Naive thymus-derived CD8-positive, alpha-beta T cell (primary cell): Measurements from ENCODE around the gene POLE4. TPM values are rescaled to one million over a fixed set of nuclear protein-coding genes. Genes with fewer than 3 reads are reported as not detected.

Experiments used
- ATAC-seq, 2 donors: fragments of 150-1000 bp; cut with Tn5 transposase in 1 of 2; sonication (Bioruptor Pico), chemical (Tn5 transposase) in 1 of 2; 1 replicate in 1 of 2; 2 replicates in 1 of 2; pipeline ENCODE4 v1.10.0; 2021; ENCODE audit warnings: mild to moderate bottlenecking in 2 of 2, moderate library complexity in 2 of 2
- POLR2A ChIA-PET: fragments of 350-600 bp; sonication (Branson Sonifier 250); formaldehyde crosslinking; loops from one replicate; lab custom pipeline; 2021; ENCODE audit warnings: antibody characterized with exemption; lab: Charles Lee
- DNase-seq, 10 donors: peaks; one replicate each; pipeline versions ENCODE4 v3.0.0 to v3.0.0-alpha.2; 2020 to 2022
- H3K27ac Mint-ChIP-seq, 10 donors: one replicate each; pipeline ENCODE4 v1.8.0; 2020 to 2022; ENCODE audit warnings: mild to moderate bottlenecking in 10 of 10, mixed read lengths in 10 of 10, moderate library complexity in 4 of 10, inconsistent platforms in 1 of 10
- H3K27me3 Mint-ChIP-seq, 5 donors: one replicate each; pipeline ENCODE4 v1.8.0; 2021 to 2022; ENCODE audit warnings: mixed read lengths in 5 of 5
- H3K36me3 Mint-ChIP-seq, 3 donors: one replicate each; pipeline ENCODE4 v1.8.0; 2020 to 2022; ENCODE audit warnings: mixed read lengths in 3 of 3, mild to moderate bottlenecking in 2 of 3, inconsistent platforms in 1 of 3
- H3K4me1 Mint-ChIP-seq, 4 donors: one replicate each; pipeline ENCODE4 v1.8.0; 2021 to 2022; ENCODE audit warnings: mixed read lengths in 4 of 4
- H3K4me3 Mint-ChIP-seq, 10 donors: one replicate each; pipeline ENCODE4 v1.8.0; 2020 to 2022; ENCODE audit warnings: mild to moderate bottlenecking in 10 of 10, mixed read lengths in 10 of 10, moderate library complexity in 6 of 10, inconsistent platforms in 1 of 10
- H3K9me3 Mint-ChIP-seq, 9 donors: one replicate each; pipeline ENCODE4 v1.8.0; 2020 to 2022; ENCODE audit warnings: mixed read lengths in 9 of 9, mild to moderate bottlenecking in 3 of 9, inconsistent platforms in 1 of 9, moderate library complexity in 1 of 9
- polyA plus RNA-seq, 3 donors: library from polyadenylated mRNA; unstranded; fragments of 300-500 nt; fragmentation: Illumina TruSeq; gene quantifications; one replicate each; pipeline ENCODE4 v1.2.3, GENCODE V29; 2021
- total RNA-seq, 8 experiments: library from RNA in 2 of 8; stranded (reverse) in 2 of 8; gene quantifications; one replicate each; pipeline ENCODE4 v1.2.3 and lab custom pipeline; 2021 to 2026

The POLE4 gene, protein sequence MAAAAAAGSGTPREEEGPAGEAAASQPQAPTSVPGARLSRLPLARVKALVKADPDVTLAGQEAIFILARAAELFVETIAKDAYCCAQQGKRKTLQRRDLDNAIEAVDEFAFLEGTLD
- total RNA-seq (10 to 100 TPM; 49.0 to 55.7 TPM), polyA plus RNA-seq (100 to 1,000 TPM; 108 to 163 (median 138) TPM), total RNA-seq (lab: John Stamatoyannopoulos, UW) (17.6 to 38.5 (median 19.6) reads per million in 6 experiments)

DNA sequence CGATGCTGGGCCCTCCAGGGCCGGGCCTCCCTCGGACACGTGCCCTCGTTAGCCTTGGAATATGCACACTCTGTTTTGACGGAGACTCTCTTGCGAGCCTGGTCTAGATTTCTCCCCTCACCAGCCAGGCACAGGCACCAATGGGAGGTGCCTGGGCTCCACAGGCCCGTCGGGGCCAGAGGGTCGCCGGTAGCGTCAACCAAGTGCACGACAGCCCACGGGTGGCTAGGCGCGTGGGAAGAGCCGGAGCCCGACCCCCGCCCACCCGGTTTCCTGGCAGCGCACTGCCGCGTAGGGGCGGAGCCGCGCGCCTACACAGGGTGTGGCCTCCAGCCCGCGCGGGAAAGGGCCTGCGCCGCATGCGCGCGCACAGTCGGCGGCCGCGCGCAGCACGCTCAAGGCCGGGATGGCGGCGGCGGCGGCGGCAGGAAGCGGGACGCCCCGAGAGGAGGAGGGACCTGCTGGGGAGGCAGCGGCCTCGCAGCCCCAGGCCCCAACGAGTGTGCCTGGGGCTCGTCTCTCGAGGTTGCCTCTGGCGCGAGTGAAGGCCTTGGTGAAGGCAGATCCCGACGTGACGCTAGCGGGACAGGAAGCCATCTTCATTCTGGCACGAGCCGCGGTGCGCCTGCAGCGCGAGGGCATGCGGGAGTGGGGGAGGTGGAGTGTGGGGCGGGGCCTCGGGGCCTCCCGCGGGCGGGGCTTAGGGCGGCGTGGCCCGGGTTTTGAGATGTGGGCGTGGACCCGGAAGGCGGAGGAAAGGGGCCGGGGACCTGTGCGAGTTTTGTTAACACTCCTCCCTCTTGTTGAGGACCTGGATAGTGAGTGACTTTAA lies at the start of gene POLE4:
TSS of gene POLE4 (plus strand) at position 370 of the 832 bp plus-strand sequence. CDS start at position 407, 37 bp downstream.
- peaks cover 0 to 13% (median 0%) of the 10 kb centered on the region in 9 donors for H3K9me3 Mint-ChIP-seq
- peak within 1 kb of the TSS; percentile 77 to 89 (median 84) for H3K4me3 Mint-ChIP-seq
- H3K27me3 Mint-ChIP-seq, result no peaks in the 10 kb centered on the region
- peak within 1 kb of the TSS; percentile 45 to 96 (median 92) for H3K27ac Mint-ChIP-seq
- peak; percentile 87 to 96 (median 92) for DNase-seq
- peaks cover 13 to 54% (median 45%) of the 10 kb centered on the region in 4 donors for H3K4me1 Mint-ChIP-seq
- POLR2A ChIA-PET, result no interaction called here
- peak; percentile 86 to 87 for ATAC-seq
- peaks cover 9 to 42% (median 31%) of the 10 kb centered on the region in 3 donors for H3K36me3 Mint-ChIP-seq

DNA sequence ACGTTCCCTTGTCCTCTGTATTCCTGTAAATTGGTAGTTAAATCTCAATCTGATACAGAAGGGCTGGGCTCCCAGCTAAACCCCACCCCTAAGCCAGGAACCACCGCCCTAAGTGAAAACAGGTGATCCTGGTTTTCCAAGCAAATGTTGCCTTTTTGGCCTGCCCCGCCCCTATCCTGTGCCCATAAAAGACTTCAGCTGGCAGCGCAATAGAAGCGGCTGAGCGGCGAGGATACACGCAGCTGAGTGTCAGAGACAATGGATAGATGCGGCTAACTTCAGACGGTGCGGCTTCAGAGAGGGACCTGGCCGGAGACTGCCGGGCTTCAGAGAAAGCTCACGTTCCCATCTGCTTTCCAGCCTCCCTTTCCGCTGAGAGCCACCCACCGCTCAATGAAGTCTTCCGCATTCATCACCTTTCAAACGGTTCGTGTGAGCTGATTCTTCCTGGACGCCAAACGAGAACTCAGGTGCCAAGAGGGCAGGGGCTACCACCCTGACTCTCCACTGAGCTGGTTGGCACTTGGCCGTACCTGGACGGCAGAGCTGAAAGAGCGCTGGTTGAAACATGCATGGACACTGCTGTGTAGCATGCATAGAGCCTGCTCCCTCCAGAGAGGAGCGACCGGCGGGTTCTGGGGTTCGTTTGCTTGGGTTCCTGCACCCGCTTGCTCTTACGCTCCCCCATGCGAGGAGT lies 49.5 kb upstream of the POLE4 start:
- Mint-ChIP-seq H3K27ac (no peak overlapping the region), H3K4me3 (peak overlapping the region in 7 of 10 donors; percentile 12 to 64 (median 23)), H3K4me1 (peaks cover 6 to 12% (median 11%) of the 10 kb centered on the region in 4 donors), H3K27me3 (peaks cover 35 to 59% (median 37%) of the 10 kb centered on the region in 5 donors), H3K36me3 (no peaks in the 10 kb centered on the region), H3K9me3 (no peaks in the 10 kb centered on the region)
- POLR2A ChIA-PET, result no interaction called here
- ATAC-seq (no peak), DNase-seq (no peak)

DNA sequence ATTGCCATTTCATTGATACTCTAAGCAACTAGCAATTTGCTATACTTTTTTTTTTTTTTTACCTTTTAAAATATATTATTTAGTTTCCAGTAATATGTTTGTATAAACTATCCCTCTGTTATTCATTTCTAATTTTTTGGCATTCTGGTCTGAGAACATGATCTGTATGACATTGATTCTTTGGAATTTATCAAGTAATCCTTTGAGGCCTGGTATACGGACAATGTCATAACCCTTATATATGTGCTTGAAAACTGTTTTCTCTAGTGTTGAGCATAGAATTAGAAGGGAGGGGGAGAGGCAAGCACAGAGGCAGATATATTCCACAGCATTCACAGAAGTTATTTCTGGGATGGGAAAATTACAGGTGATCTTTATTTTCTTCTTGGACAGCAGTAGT lies 48.2 kb upstream of the POLE4 start:
- H3K4me3 Mint-ChIP-seq, result no peak overlapping the region
- H3K4me1 Mint-ChIP-seq, result peaks cover 6 to 12% (median 11%) of the 10 kb centered on the region in 4 donors
- H3K36me3 Mint-ChIP-seq, result no peaks in the 10 kb centered on the region
- peak overlapping the region in 1 of 10 donors; percentile 6 for H3K27ac Mint-ChIP-seq
- POLR2A ChIA-PET, result no interaction called here
- H3K9me3 Mint-ChIP-seq, result no peaks in the 10 kb centered on the region
- ATAC-seq (no peak), DNase-seq (no peak)
- H3K27me3 Mint-ChIP-seq, result peaks cover 42 to 73% (median 43%) of the 10 kb centered on the region in 5 donors

DNA sequence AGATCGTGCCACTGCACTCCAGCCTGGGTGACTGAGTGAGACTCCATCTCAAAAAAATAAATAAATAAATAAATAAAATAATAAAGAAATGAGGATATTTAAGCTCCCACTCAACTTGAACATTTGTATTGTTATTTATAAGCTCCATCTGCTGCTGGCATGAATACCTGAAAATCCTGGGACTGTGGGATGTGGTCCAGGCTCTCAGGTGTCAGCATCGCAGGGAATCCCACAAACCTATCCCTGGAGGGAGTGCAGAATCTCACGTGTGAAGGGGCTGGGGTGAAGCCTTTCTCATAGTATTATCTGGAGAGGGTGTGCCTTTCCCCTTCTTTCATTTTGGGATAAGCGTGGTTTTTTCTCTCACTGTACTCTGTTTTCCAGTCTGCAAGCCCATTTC lies 47.4 kb upstream of the POLE4 start:
- Mint-ChIP-seq H3K4me3 (no peak overlapping the region), H3K4me1 (peaks cover 6 to 16% (median 11%) of the 10 kb centered on the region in 4 donors), H3K36me3 (no peaks in the 10 kb centered on the region), H3K9me3 (no peaks in the 10 kb centered on the region), H3K27ac (no peak overlapping the region), H3K27me3 (peaks cover 42 to 81% (median 45%) of the 10 kb centered on the region in 5 donors)
- no peak for DNase-seq
- POLR2A ChIA-PET, result no interaction called here
- ATAC-seq, result no peak

DNA sequence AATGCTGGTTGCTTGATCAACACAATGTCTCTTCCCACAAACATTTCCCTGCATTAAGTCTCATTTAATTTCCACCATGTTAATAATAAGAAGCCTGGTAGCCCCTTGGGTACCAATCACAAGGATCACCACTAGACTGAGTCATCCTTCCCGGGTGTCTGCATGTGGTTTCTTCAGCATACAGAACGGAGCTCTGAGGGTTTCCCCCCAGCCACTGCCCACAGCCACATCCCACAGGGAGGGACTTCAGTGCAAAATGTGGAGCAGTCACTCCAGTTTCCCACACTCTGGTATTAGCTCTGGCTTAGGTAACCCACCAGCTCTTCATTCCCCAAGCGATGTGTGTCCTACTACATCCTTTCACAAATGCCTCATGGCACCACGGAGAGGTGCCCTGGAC lies 42.7 kb upstream of the POLE4 start:
- POLR2A ChIA-PET, result no interaction called here
- H3K4me3 Mint-ChIP-seq, result no peak overlapping the region
- no peak for DNase-seq
- H3K36me3 Mint-ChIP-seq, result no peaks in the 10 kb centered on the region
- H3K9me3 Mint-ChIP-seq, result no peaks in the 10 kb centered on the region
- H3K27ac Mint-ChIP-seq, result peak overlapping the region in 1 of 10 donors; percentile 52
- H3K4me1 Mint-ChIP-seq, result peaks cover 1 to 11% (median 7%) of the 10 kb centered on the region in 4 donors
- no peak for ATAC-seq
- H3K27me3 Mint-ChIP-seq, result peaks cover 20 to 52% (median 30%) of the 10 kb centered on the region in 5 donors

DNA sequence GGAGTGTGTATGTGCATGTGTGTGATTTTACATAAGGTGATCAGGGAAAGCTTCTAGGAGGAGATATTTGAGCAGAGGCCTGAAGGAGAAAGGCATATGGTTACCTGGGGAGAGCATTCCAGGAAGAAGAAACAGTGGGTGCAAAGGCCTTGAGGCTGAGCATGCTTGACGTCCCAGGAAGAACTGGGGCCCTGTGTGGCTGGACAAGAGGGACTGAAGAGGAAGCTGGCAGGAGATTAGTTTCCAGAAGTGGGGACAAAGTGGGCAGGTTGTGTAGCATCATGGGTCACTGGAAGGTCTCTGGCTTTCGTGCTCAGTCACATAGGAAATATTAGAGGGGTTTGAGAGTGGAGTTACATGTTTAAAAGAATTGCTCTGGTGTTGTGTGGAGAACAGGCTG lies 42.0 kb upstream of the POLE4 start:
- peaks cover 19 to 52% (median 26%) of the 10 kb centered on the region in 5 donors for H3K27me3 Mint-ChIP-seq
- H3K9me3 Mint-ChIP-seq, result no peaks in the 10 kb centered on the region
- POLR2A ChIA-PET, result no interaction called here
- H3K4me1 Mint-ChIP-seq, result peaks cover 1 to 11% (median 7%) of the 10 kb centered on the region in 4 donors
- H3K36me3 Mint-ChIP-seq, result no peaks in the 10 kb centered on the region
- no peak overlapping the region for H3K4me3 Mint-ChIP-seq
- ATAC-seq (no peak), DNase-seq (no peak)
- H3K27ac Mint-ChIP-seq, result no peak overlapping the region

DNA sequence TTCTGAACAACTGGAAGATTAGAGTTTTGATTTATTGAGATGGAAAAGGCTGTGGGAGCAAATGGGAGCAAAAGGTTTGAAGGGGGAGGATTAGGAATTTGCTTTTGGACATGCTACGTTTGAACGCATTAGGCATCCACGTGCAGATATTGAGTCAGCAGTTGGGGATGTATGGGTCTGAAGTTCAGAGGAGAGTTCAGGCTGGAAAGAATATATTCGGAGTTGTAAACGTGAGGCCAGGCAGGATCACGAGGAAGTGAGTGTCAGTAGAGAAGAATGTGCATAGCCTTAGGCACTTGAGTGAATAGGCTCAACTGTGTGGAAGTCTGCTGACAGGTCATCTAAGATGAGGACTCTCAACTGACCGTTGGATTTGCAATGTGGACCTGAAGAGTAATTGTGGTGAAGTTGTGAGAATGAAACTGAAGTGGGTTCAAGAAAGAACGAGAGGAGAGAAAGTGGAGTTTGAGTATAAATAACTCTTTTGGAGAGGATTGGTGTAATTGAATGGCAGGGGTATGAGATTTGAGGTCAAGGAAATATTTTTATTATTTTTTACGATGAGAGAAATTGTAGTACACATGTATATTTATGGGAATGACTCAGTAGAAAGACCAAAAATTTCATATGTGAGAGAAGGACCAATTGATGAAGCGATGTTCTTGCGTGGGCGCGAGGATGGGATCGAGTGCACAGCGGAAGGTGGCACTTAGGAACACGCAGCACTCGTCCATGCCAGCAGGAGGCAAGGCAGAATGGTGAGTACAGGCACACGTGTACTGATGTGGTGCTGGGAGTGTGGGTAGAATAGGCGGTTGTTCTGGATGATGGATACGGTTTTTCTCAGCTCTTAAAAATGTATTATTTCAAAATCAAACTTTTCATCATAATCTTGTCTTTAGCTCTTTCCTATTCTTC lies 40.5 kb upstream of the POLE4 start:
- no peak for ATAC-seq

DNA sequence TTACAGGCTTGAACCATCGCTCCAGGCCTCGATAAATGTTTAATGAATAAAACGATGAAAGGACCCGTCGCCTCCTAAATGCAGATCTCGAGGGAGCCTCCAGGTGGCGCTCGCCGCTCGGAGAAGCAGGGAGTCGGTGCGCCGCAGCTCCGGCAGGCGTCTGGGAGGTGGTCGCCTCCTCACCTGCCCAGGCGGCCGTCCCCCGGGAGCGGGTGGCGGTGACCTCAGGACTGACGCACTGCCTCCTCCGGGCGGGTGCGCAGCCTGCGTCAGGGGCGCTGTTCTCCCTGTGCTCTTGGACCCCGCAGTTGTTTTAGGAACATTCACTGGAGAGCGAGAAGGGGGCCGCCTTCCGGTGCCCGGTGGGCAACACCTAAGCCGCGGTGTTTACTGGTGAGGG lies 38.6 kb upstream of the POLE4 start:
- peak overlapping the region in 3 of 10 donors; percentile 14 to 62 (median 44) for H3K27ac Mint-ChIP-seq
- ATAC-seq (peak; percentile 92 to 93), DNase-seq (peak; percentile 68 to 85 (median 76))
- no peaks in the 10 kb centered on the region for H3K36me3 Mint-ChIP-seq
- peaks cover 3 to 23% (median 10%) of the 10 kb centered on the region in 5 donors for H3K27me3 Mint-ChIP-seq
- no peaks in the 10 kb centered on the region for H3K9me3 Mint-ChIP-seq
- POLR2A ChIA-PET, result no interaction called here
- peak overlapping the region; percentile 32 to 78 (median 61) for H3K4me3 Mint-ChIP-seq
- H3K4me1 Mint-ChIP-seq, result peaks cover 1 to 14% (median 7%) of the 10 kb centered on the region in 4 donors

More for the DNA sequence above, 40.5 kb upstream of the POLE4 start:
- no peak for DNase-seq
- Mint-ChIP-seq H3K4me3 (peak overlapping the region in 1 of 10 donors; percentile 55), H3K4me1 (peaks cover 1 to 13% (median 7%) of the 10 kb centered on the region in 4 donors), H3K27me3 (peaks cover 4 to 42% (median 17%) of the 10 kb centered on the region in 5 donors), H3K27ac (peak overlapping the region in 1 of 10 donors; percentile 58), H3K9me3 (no peaks in the 10 kb centered on the region), H3K36me3 (no peaks in the 10 kb centered on the region)
- POLR2A ChIA-PET, result no interaction called here

DNA sequence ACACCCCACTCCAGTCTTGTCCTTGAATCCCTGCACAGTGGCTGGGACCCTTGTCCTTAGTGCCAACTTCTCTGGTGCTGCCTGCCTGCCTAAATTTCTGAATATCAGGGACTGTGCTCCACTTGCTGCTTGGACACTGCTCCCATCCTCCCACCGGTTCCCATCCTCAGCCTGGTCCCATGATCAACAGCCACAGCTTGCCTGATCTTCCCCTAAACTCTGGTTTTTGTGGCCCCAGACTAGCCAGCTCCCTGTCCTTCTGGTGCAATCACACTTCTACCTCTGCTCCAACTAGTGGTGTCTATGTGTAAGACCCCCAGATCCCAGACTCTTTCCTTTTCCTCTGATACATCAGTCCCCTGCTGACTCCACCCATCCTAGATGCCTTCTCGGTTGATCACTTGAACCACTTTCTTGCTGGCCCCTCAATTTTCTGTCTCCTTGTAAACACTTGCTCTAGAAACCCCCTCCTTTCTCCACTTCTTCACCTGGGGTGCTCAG lies 37.2 kb upstream of the POLE4 start:
- H3K36me3 Mint-ChIP-seq, result no peaks in the 10 kb centered on the region
- H3K4me3 Mint-ChIP-seq, result peak overlapping the region in 3 of 10 donors; percentile 11 to 57 (median 34)
- POLR2A ChIA-PET, result no interaction called here
- ATAC-seq, result no peak
- H3K27ac Mint-ChIP-seq, result peak overlapping the region in 3 of 10 donors; percentile 16 to 75 (median 22)
- H3K9me3 Mint-ChIP-seq, result no peaks in the 10 kb centered on the region
- no peak for DNase-seq
- H3K27me3 Mint-ChIP-seq, result peaks cover 0 to 10% (median 6%) of the 10 kb centered on the region in 5 donors
- peaks cover 1 to 9% (median 5%) of the 10 kb centered on the region in 4 donors for H3K4me1 Mint-ChIP-seq

DNA sequence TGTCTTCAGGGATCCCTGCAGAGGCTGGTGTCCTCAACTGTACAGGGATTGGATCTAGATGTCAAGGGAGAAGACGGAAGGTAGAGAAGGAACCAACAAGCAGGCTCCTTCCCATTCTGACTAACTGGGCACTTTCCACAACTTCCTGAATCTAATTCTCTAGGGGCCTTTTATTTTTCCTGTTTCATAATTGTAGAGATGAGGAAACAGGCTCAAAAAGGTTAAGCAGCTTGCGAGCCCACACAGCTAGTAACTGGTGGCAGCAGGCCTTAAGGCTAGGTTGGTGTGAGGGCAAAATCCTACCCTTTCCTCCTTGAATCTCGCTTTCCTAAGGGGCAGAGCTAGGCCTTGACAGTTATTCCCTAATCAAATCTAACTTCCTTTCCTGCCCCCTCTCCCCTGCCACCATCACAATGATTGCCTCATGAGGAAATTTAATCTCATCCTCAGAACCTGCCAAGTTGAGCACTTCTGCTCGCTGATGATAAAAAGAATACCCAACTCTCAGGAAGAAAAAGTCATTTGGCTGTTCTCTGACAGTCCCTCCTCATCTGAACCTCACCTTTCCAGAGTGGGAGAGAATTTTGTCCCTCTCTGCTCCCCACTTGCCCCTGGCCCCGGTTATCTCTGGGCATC lies 35.7 kb upstream of the POLE4 start:
- ATAC-seq (no peak), DNase-seq (no peak)
- Mint-ChIP-seq H3K27me3 (peaks cover 0 to 5% (median 0%) of the 10 kb centered on the region in 5 donors), H3K4me3 (no peak overlapping the region), H3K4me1 (peaks cover 1 to 9% (median 5%) of the 10 kb centered on the region in 4 donors), H3K36me3 (no peaks in the 10 kb centered on the region), H3K27ac (peak overlapping the region in 2 of 10 donors; percentile 43 to 72), H3K9me3 (peaks cover 0 to 8% (median 0%) of the 10 kb centered on the region in 9 donors)
- POLR2A ChIA-PET, result no interaction called here
